Measurements from ENCODE around the gene ADRA1B.

Gene ADRA1B

DNA sequence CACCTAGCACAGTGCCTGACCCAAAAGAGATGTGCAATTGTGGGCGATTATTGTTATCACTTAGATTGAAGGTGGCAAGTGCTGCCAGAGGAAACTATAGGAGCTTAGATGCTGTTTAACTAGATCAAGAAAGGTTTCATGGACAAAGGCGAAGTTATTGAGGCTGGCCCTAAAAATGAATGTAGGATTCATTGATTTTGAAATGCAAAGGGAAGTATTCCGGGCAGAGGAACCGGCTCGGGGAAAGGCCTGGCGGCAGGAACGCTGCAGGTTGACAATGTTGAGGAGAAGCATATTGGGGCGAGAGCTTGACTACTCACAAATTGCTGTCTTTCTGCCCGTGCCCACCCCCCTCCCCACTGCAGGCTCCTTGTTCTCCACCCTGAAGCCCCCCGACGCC is 55.2 kb downstream of the ADRA1B start:
- Histone ChIP-seq H3K36me3 (ENCODE audit: insufficient read depth, insufficient read length, low read length) (no peaks in the 10 kb centered on the region), H3K27me3 (ENCODE audit: insufficient read depth, insufficient read length) (peaks cover 45% of the 10 kb centered on the region), H3K9me3 (ENCODE audit: insufficient read depth, low read length) (no peaks in the 10 kb centered on the region), H3K4me1 (ENCODE audit: insufficient read depth, insufficient read length) (no peaks in the 10 kb centered on the region), H3K4me3 (ENCODE audit: insufficient read length, low read depth) (peak overlapping the region; percentile 45), H3K9ac (ENCODE audit: insufficient read length, low read depth) (peak overlapping the region; percentile 56)
- no peak for DNase-seq (ENCODE audit: low read depth, low spot score)
- TF ChIP-seq ZNF274 (IDR thresholded peaks at IDR 0.05; ENCODE audit: low read depth, low read length) (no peak), SUZ12 (IDR thresholded peaks at IDR 0.05; ENCODE audit: extremely low read depth, insufficient read depth, insufficient read length) (no peak), YY1 (IDR thresholded peaks at IDR 0.05; ENCODE audit: insufficient read depth, insufficient read length) (no peak)

DNA sequence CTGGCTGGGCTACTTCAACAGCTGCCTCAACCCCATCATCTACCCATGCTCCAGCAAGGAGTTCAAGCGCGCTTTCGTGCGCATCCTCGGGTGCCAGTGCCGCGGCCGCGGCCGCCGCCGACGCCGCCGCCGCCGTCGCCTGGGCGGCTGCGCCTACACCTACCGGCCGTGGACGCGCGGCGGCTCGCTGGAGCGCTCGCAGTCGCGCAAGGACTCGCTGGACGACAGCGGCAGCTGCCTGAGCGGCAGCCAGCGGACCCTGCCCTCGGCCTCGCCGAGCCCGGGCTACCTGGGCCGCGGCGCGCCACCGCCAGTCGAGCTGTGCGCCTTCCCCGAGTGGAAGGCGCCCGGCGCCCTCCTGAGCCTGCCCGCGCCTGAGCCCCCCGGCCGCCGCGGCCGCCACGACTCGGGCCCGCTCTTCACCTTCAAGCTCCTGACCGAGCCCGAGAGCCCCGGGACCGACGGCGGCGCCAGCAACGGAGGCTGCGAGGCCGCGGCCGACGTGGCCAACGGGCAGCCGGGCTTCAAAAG is 55.7 kb downstream of the ADRA1B start:
- no peak for DNase-seq (ENCODE audit: low read depth, low spot score)
- Histone ChIP-seq H3K27me3 (ENCODE audit: insufficient read depth, insufficient read length) (peaks cover 45% of the 10 kb centered on the region), H3K9me3 (ENCODE audit: insufficient read depth, low read length) (no peaks in the 10 kb centered on the region), H3K36me3 (ENCODE audit: insufficient read depth, insufficient read length, low read length) (no peaks in the 10 kb centered on the region), H3K4me3 (ENCODE audit: insufficient read length, low read depth) (peak overlapping the region; percentile 45), H3K4me1 (ENCODE audit: insufficient read depth, insufficient read length) (no peaks in the 10 kb centered on the region), H3K9ac (ENCODE audit: insufficient read length, low read depth) (peak overlapping the region; percentile 56)
- no peak for TF ChIP-seq YY1 (IDR thresholded peaks at IDR 0.05; ENCODE audit: insufficient read depth, insufficient read length)
- peak; percentile 10 for TF ChIP-seq SUZ12 (IDR thresholded peaks at IDR 0.05; ENCODE audit: extremely low read depth, insufficient read depth, insufficient read length)

DNA sequence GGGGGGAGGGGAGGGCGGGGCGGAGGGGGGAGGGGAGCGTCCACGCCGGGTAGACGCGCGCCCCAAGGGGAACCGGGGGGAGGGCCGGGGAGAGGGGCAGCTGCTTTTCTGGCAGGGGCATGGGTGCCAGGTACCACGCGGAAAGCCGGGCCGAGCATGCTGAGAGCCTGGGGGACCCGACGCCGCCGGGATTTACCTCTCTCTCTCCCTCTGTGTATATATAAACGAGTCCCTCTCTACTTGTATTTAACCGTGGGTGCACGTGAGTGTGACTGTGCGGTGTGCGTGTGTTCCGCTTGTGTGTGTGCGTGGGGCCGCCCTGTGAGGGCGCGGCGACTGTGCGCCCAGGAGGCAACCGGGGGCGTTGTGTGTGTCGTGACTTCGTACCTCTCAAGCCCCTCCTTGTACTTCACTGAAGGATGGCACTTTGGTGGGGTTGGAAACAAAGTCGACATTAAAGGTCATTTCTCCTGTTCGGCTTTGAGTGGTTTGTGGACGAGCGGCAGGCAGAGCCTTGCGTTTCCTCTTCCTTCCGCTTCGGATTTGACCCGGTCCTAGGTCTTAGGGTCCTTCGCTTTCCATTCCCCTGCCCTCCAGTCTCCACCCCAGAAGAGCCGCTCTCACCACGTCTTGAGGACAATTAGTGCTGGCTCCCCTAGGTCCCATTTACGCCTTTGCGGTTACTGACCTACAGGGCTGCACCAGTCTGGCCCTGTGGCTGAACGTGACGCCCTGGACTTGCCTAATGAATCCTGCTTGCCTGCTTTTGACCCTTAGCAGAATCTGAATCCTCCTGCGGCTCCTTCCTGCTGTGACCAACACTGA is 56.5 kb downstream of the ADRA1B start:
- no peaks in the 10 kb centered on the region for H3K36me3 ChIP-seq (ENCODE audit: insufficient read depth, insufficient read length, low read length)
- no peak overlapping the region for H3K9ac ChIP-seq (ENCODE audit: insufficient read length, low read depth)
- peaks cover 45% of the 10 kb centered on the region for H3K27me3 ChIP-seq (ENCODE audit: insufficient read depth, insufficient read length)
- DNase-seq (ENCODE audit: low read depth, low spot score) = no peak
- no peaks in the 10 kb centered on the region for H3K4me1 ChIP-seq (ENCODE audit: insufficient read depth, insufficient read length)
- TF ChIP-seq YY1 (IDR thresholded peaks at IDR 0.05; ENCODE audit: insufficient read depth, insufficient read length) (no peak), ZNF274 (IDR thresholded peaks at IDR 0.05; ENCODE audit: low read depth, low read length) (no peak), SUZ12 (IDR thresholded peaks at IDR 0.05; ENCODE audit: extremely low read depth, insufficient read depth, insufficient read length) (no peak)
- no peaks in the 10 kb centered on the region for H3K9me3 ChIP-seq (ENCODE audit: insufficient read depth, low read length)
- H3K4me3 ChIP-seq (ENCODE audit: insufficient read length, low read depth) = no peak overlapping the region

DNA sequence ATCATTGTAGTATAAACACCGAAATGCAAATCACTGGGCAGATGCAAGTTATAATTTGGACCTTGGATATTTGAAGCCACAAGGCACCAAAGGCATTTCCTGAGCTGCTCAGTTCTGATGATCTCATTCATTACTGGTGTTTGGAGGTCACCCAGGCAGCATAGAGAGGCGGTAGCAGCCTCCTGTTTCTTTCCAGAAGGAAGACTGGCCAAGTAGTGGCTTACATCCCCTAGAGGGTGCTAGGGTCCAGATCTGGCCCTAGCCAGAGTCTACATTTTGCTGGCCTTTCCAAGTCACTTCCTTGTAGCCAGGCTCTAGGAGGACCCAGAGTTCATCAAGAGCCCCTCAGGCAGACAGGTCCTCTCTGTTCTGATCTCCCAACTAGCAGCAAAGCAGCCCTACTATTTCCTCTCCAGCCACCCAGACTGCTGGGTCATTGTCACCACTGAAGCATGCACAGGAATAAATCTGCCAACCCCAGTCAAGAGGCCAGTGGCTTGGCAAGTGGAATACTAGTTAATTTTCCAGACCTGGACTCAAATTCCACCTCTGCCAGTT is 59.3 kb downstream of the ADRA1B start:
- Histone ChIP-seq H3K4me1 (ENCODE audit: insufficient read depth, insufficient read length) (no peaks in the 10 kb centered on the region), H3K36me3 (ENCODE audit: insufficient read depth, insufficient read length, low read length) (no peaks in the 10 kb centered on the region), H3K9ac (ENCODE audit: insufficient read length, low read depth) (no peak overlapping the region), H3K4me3 (ENCODE audit: insufficient read length, low read depth) (no peak overlapping the region), H3K9me3 (ENCODE audit: insufficient read depth, low read length) (no peaks in the 10 kb centered on the region), H3K27me3 (ENCODE audit: insufficient read depth, insufficient read length) (peaks cover 35% of the 10 kb centered on the region)
- TF ChIP-seq ZNF274 (IDR thresholded peaks at IDR 0.05; ENCODE audit: low read depth, low read length) (no peak), SUZ12 (IDR thresholded peaks at IDR 0.05; ENCODE audit: extremely low read depth, insufficient read depth, insufficient read length) (no peak), YY1 (IDR thresholded peaks at IDR 0.05; ENCODE audit: insufficient read depth, insufficient read length) (no peak)
- no peak for DNase-seq (ENCODE audit: low read depth, low spot score)

DNA sequence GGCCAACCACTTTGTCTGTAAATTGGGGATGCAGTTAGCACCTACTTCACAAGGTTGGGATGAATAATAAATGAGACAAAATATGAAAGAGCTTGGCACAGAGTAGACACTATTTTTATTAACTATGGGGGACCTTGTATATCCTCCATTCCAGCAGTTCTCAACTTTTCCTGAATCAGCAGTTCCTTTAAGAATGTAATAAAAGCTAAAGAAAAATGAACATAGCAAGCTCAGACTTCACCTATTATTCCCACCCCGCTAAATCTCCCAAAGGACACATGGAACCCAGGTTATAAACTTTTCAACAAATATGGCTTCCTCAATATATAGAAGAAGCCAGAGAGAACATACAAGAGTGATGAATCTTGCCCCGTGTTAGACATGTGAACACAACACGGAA is 60.6 kb downstream of the ADRA1B start:
- Histone ChIP-seq H3K27me3 (ENCODE audit: insufficient read depth, insufficient read length) (peaks cover 21% of the 10 kb centered on the region), H3K9me3 (ENCODE audit: insufficient read depth, low read length) (no peaks in the 10 kb centered on the region), H3K36me3 (ENCODE audit: insufficient read depth, insufficient read length, low read length) (no peaks in the 10 kb centered on the region), H3K9ac (ENCODE audit: insufficient read length, low read depth) (no peak overlapping the region), H3K4me3 (ENCODE audit: insufficient read length, low read depth) (no peak overlapping the region), H3K4me1 (ENCODE audit: insufficient read depth, insufficient read length) (no peaks in the 10 kb centered on the region)
- no peak for DNase-seq (ENCODE audit: low read depth, low spot score)
- no peak for TF ChIP-seq YY1 (IDR thresholded peaks at IDR 0.05; ENCODE audit: insufficient read depth, insufficient read length)
- TF ChIP-seq SUZ12 (IDR thresholded peaks at IDR 0.05; ENCODE audit: extremely low read depth, insufficient read depth, insufficient read length) = no peak
- TF ChIP-seq ZNF274 (IDR thresholded peaks at IDR 0.05; ENCODE audit: low read depth, low read length) = no peak

DNA sequence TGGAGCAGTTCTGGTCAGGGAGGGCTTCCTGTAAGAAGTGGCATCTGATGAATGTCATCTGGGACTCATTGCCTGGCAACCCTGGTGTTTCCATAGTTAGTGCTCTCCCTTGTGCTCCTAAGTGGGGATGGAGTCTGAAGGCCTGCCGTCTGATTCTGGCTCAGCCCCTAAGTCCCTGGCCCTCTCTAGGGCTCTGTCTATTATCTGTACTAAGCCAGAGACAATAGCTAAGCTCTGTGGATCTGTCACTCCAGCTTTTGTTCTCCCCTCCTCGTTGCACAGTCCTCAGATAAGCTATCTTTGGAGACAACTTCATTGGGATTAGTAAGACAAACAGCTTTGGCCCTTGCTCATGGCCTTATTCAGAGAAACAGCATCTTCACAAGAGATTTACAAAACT is 62.1 kb downstream of the ADRA1B start:
- TF ChIP-seq SUZ12 (IDR thresholded peaks at IDR 0.05; ENCODE audit: extremely low read depth, insufficient read depth, insufficient read length) (no peak), YY1 (IDR thresholded peaks at IDR 0.05; ENCODE audit: insufficient read depth, insufficient read length) (no peak), ZNF274 (IDR thresholded peaks at IDR 0.05; ENCODE audit: low read depth, low read length) (no peak)
- no peaks in the 10 kb centered on the region for H3K4me1 ChIP-seq (ENCODE audit: insufficient read depth, insufficient read length)

DNA sequence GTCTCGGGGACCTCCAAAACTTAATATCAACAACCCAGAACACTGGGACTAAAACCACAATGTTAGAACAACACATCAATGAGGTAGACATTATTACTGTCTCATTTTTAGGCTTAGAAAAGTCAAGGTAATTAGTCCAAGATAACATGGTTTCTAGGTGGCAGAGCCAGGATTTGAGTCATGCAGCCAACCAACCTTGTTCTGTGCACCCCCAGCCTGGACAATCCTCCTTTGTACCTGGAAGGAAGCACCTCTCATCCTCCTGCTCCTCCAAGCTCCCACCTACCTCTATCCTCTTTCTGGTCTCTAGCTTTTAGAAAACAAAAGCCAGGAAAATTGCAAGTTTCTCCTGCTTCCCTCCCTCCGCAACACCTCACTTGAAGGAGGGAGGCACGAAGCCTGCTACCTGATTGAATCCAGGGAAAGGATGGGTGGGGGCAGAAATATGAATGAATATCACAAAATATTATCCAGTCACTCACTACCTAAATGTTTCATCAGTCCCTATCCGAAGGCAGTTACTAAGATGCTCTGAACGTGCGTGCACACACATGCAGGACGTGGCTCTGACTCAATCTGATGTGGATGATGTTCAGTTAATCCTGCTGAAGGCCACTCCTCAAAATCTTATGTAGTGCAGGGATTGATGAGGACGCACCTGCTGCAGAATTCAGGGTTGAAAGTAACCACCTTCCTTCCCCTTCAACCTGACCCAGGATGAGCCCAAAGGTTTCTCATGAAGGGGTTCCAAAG is 66.3 kb downstream of the ADRA1B start:
- H3K4me3 ChIP-seq (ENCODE audit: insufficient read length, low read depth) = no peak overlapping the region
- TF ChIP-seq YY1 (IDR thresholded peaks at IDR 0.05; ENCODE audit: insufficient read depth, insufficient read length) = no peak
- TF ChIP-seq SUZ12 (IDR thresholded peaks at IDR 0.05; ENCODE audit: extremely low read depth, insufficient read depth, insufficient read length) = no peak
- no peak for TF ChIP-seq ZNF274 (IDR thresholded peaks at IDR 0.05; ENCODE audit: low read depth, low read length)
- H3K36me3 ChIP-seq (ENCODE audit: insufficient read depth, insufficient read length, low read length) = no peaks in the 10 kb centered on the region
- DNase-seq (ENCODE audit: low read depth, low spot score) = no peak
- no peaks in the 10 kb centered on the region for H3K9me3 ChIP-seq (ENCODE audit: insufficient read depth, low read length)
- no peak overlapping the region for H3K9ac ChIP-seq (ENCODE audit: insufficient read length, low read depth)
- H3K4me1 ChIP-seq (ENCODE audit: insufficient read depth, insufficient read length) = no peaks in the 10 kb centered on the region
- peaks cover 21% of the 10 kb centered on the region for H3K27me3 ChIP-seq (ENCODE audit: insufficient read depth, insufficient read length)

More for the DNA sequence above, 62.1 kb downstream of the ADRA1B start:
- Histone ChIP-seq H3K27me3 (ENCODE audit: insufficient read depth, insufficient read length) (peaks cover 7% of the 10 kb centered on the region), H3K36me3 (ENCODE audit: insufficient read depth, insufficient read length, low read length) (no peaks in the 10 kb centered on the region), H3K9ac (ENCODE audit: insufficient read length, low read depth) (no peak overlapping the region), H3K9me3 (ENCODE audit: insufficient read depth, low read length) (no peaks in the 10 kb centered on the region), H3K4me3 (ENCODE audit: insufficient read length, low read depth) (no peak overlapping the region)
- no peak for DNase-seq (ENCODE audit: low read depth, low spot score)
